H9 (cell line): Measurements from ENCODE around the gene PUS10. TPM values are rescaled to one million over a fixed set of nuclear protein-coding genes. Genes with fewer than 3 reads are reported as not detected.

Source experiments
- DNase-seq: peaks from one replicate; pipeline ENCODE4 v3.0.0-alpha.2; 2017
- H2AFZ ChIP-seq: one replicate; pipeline ENCODE4 v1.6.1; 2013; ENCODE audit warnings: mild to moderate bottlenecking, low read length, control low read depth, moderate library complexity
- H2AK5ac ChIP-seq: 2 replicates; pipeline ENCODE4 v1.6.1; 2013; ENCODE audit warnings: low read length, control low read depth, mixed read lengths; ENCODE audit not compliant: insufficient read length
- H2BK120ac ChIP-seq: one replicate; pipeline ENCODE4 v1.6.1; 2013; ENCODE audit warnings: low read depth, mild to moderate bottlenecking, low read length, control low read depth, inconsistent platforms; ENCODE audit not compliant: poor library complexity, severe bottlenecking
- H2BK12ac ChIP-seq: 2 replicates; pipeline ENCODE4 v1.6.1; 2013; ENCODE audit warnings: low read length, control low read depth, mixed read lengths, low read depth; ENCODE audit not compliant: insufficient read length
- H2BK15ac ChIP-seq: 2 replicates; pipeline ENCODE4 v1.6.1; 2013; ENCODE audit warnings: low read depth, low read length, control low read depth
- H2BK20ac ChIP-seq: one replicate; pipeline ENCODE4 v1.6.1; 2013; ENCODE audit warnings: low read depth, mild to moderate bottlenecking, low read length, control low read depth, inconsistent platforms; ENCODE audit not compliant: poor library complexity, severe bottlenecking
- H2BK5ac ChIP-seq: 2 replicates; pipeline ENCODE4 v1.6.1; 2013; ENCODE audit warnings: low read length, control low read depth, mixed read lengths; ENCODE audit not compliant: insufficient read length
- H3K14ac ChIP-seq: 2 replicates; pipeline ENCODE4 v1.6.1; 2013; ENCODE audit warnings: low read length, control low read depth; ENCODE audit not compliant: insufficient read depth
- H3K18ac ChIP-seq: 2 replicates; pipeline ENCODE4 v1.6.1; 2013; ENCODE audit warnings: low read depth, mild to moderate bottlenecking, mixed read lengths, low read length, control low read depth; ENCODE audit not compliant: insufficient read length
- H3K23ac ChIP-seq: 2 replicates; pipeline ENCODE4 v1.6.1; 2013; ENCODE audit warnings: low read length, control low read depth, mixed read lengths, low read depth; ENCODE audit not compliant: insufficient read length
- H3K23me2 ChIP-seq: 2 replicates; pipeline ENCODE4 v1.6.1; 2013; ENCODE audit warnings: low read depth, mild to moderate bottlenecking, mixed read lengths, low read length, control low read depth; ENCODE audit not compliant: insufficient read length, poor library complexity, severe bottlenecking
- H3K27ac ChIP-seq: 2 replicates; pipeline ENCODE4 v1.5.1; 2013; ENCODE audit warnings: low read length, control low read depth, mixed read lengths, low read depth; ENCODE audit not compliant: insufficient read length
- H3K27me3 ChIP-seq: 2 replicates; pipeline ENCODE4 v1.6.1; 2013; ENCODE audit warnings: low read length, control low read depth, inconsistent platforms; ENCODE audit not compliant: insufficient read depth
- H3K4ac ChIP-seq: 2 replicates; pipeline ENCODE4 v1.6.1; 2013; ENCODE audit warnings: low read depth, mild to moderate bottlenecking, control low read depth, inconsistent platforms, low read length, moderate library complexity
- H3K4me1 ChIP-seq: 2 replicates; pipeline ENCODE4 v1.6.1; 2013; ENCODE audit warnings: low read length, control low read depth, inconsistent platforms; ENCODE audit not compliant: insufficient read depth
- H3K4me2 ChIP-seq: 2 replicates; pipeline ENCODE4 v1.6.1; 2013; ENCODE audit warnings: low read length, control low read depth, mixed read lengths; ENCODE audit not compliant: insufficient read length, insufficient read depth
- H3K56ac ChIP-seq: 2 replicates; pipeline ENCODE4 v1.6.1; 2013; ENCODE audit warnings: low read depth, mild to moderate bottlenecking, mixed read lengths, low read length, control low read depth; ENCODE audit not compliant: insufficient read length
- H3K79me1 ChIP-seq: 2 replicates; pipeline ENCODE4 v1.6.1; 2013; ENCODE audit warnings: low read depth, mild to moderate bottlenecking, moderate library complexity, low read length, control low read depth, inconsistent platforms; ENCODE audit not compliant: insufficient read depth, poor library complexity, severe bottlenecking
- H3K79me2 ChIP-seq: 2 replicates; pipeline ENCODE4 v1.6.1; 2013; ENCODE audit warnings: low read length, control low read depth, inconsistent platforms; ENCODE audit not compliant: insufficient read depth
- H3K9ac ChIP-seq: 2 replicates; pipeline ENCODE4 v1.6.1; 2013; ENCODE audit warnings: low read length, control low read depth, mixed read lengths; ENCODE audit not compliant: insufficient read length; ENCODE audit errors: extremely low read depth
- H3K9me3 ChIP-seq: one replicate; pipeline ENCODE4 v1.6.1; 2013; ENCODE audit warnings: low read depth, low read length, inconsistent platforms; ENCODE audit not compliant: control insufficient read depth
- H3T11ph ChIP-seq: one replicate; pipeline ENCODE4 v1.6.1; 2013; ENCODE audit warnings: mild to moderate bottlenecking, low read length, control low read depth, inconsistent platforms
- H4K20me1 ChIP-seq: one replicate; pipeline ENCODE4 v1.6.1; 2013; ENCODE audit not compliant: control insufficient read depth, insufficient read length, insufficient read depth
- H4K5ac ChIP-seq: 2 replicates; pipeline ENCODE4 v1.6.1; 2013; ENCODE audit warnings: low read depth, mild to moderate bottlenecking, mixed read lengths, low read length, control low read depth; ENCODE audit not compliant: insufficient read length
- H4K8ac ChIP-seq: replicated peaks from 2 replicates; pipeline ENCODE4 v1.6.1; 2013; ENCODE audit warnings: low read length, control low read depth, mixed read lengths, low read depth; ENCODE audit not compliant: insufficient read length
- H4K91ac ChIP-seq: 2 replicates; pipeline ENCODE4 v1.6.1; 2013; ENCODE audit warnings: low read depth, mild to moderate bottlenecking, moderate library complexity, mixed read lengths, low read length, control low read depth; ENCODE audit not compliant: insufficient read length
- H3K27ac Mint-ChIP-seq, 3 experiments: 2 replicates in 2 of 3; 3 replicates in 1 of 3; pipeline ENCODE4 v1.8.0; 2020 to 2021; ENCODE audit warnings: mixed read lengths in 3 of 3, mild to moderate bottlenecking in 1 of 3, moderate library complexity in 1 of 3
- H3K27me3 Mint-ChIP-seq: 2 replicates; pipeline ENCODE4 v1.8.0; 2021; ENCODE audit warnings: low read depth, mild to moderate bottlenecking, moderate library complexity, mixed read lengths
- H3K36me3 Mint-ChIP-seq, 3 experiments: 2 replicates in 2 of 3; 3 replicates in 1 of 3; pipeline ENCODE4 v1.8.0; 2020 to 2021; ENCODE audit warnings: low read depth in 3 of 3, mixed read lengths in 3 of 3; ENCODE audit not compliant: insufficient read depth in 1 of 3
- H3K4me1 Mint-ChIP-seq, 2 experiments: 2 replicates each; pipeline ENCODE4 v1.8.0; 2020; ENCODE audit warnings: mixed read lengths in 2 of 2
- H3K4me3 Mint-ChIP-seq, 2 experiments: 2 replicates in 1 of 2; 3 replicates in 1 of 2; pipeline ENCODE4 v1.8.0; 2020 to 2021; ENCODE audit warnings: mild to moderate bottlenecking in 2 of 2, mixed read lengths in 2 of 2, moderate library complexity in 1 of 2
- H3K9me3 Mint-ChIP-seq, 2 experiments: 2 replicates in 1 of 2; 3 replicates in 1 of 2; pipeline ENCODE4 v1.8.0; 2020; ENCODE audit warnings: mild to moderate bottlenecking in 2 of 2, mixed read lengths in 2 of 2, moderate library complexity in 1 of 2
- WGBS: extraction: QIAGEN DNeasy Blood & Tissue Kit; methylation state at CpG from one replicate; pipeline ENCODE4 v1.1.7; 2013; ENCODE audit warnings: missing lambda C conversion rate, low lambda C conversion rate, mixed read lengths; ENCODE audit not compliant: insufficient read length; ENCODE audit errors: extremely low coverage; 5-methylcytosine and 5-hydroxymethylcytosine counted together
- total RNA-seq: library from RNA; stranded (reverse); gene quantifications from 2 replicates; pipeline ENCODE4 v1.2.1, GENCODE V29; 2021
- TF ChIP-seq, protein P1 (sequence below): fragments of 200-600 bp; sonication (generic); conservative IDR thresholded peaks from 3 replicates; pipeline ENCODE4 v1.8.0; 2021; ENCODE audit warnings: antibody characterized with exemption, mild to moderate bottlenecking

PUS10 gene
- total RNA-seq, 1 experiment from 2014 or later: 2.3 TPM

DNA sequence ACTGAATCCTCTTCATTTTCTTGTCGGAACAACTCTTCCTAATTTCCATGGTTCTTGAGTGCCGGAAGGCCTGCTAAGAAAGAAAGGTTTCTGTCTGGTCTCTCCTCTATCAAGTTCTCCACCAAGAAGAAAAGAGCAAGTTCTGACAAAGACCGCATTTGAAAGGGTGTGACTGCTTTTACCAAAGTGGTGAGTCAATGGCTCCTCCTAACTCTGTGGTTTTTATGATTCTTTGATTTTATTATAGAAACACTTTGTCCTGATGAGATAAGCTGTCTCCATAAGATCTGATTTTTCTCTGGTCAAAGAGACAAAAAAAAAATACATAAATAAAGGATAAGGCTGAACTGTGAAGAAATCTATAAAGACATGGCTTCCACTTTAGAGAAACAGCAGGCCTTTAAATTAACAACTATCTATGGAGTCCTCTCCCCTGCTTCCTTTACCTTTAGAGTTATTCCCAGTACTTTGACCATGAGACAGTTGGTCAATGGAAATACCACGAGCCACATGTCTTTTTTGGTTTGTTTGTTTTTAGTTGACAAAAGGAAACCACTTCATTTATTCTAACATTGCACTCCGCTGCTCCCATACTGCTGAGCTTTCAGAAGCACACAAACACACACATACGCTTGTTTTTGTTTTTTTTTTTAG lies 69.0 kb downstream of the PUS10 start:
- DNase-seq: no peak
- Histone ChIP-seq H3K23me2 (no peaks in the 10 kb centered on the region), H3K27ac (no peak overlapping the region), H4K5ac (no peak overlapping the region), H2BK5ac (no peak overlapping the region), H3K14ac (no peak overlapping the region), H4K20me1 (no peaks in the 10 kb centered on the region), H3K4ac (no peak overlapping the region), H3K4me1 (no peaks in the 10 kb centered on the region), H3K4me2 (no peak overlapping the region), H2BK15ac (no peak overlapping the region), H2AFZ (no peak overlapping the region), H2BK20ac (no peak overlapping the region), H4K8ac (no peak overlapping the region), H3K27me3 (no peaks in the 10 kb centered on the region), H2BK120ac (no peak overlapping the region), H3K18ac (no peak overlapping the region), H4K91ac (no peak overlapping the region), H2AK5ac (no peak overlapping the region), H3K23ac (no peak overlapping the region), H3K9me3 (no peaks in the 10 kb centered on the region), H3K9ac (no peak overlapping the region), H3T11ph (no peak overlapping the region), H3K56ac (no peak overlapping the region), H3K79me1 (no peaks in the 10 kb centered on the region), H2BK12ac (no peak overlapping the region), H3K79me2 (no peaks in the 10 kb centered on the region)
- Mint-ChIP-seq H3K27ac (no peak overlapping the region), H3K9me3 (peaks cover 11 to 15% of the 10 kb centered on the region in 2 experiments; a peak in 4 of 5 replicates), H3K36me3 (peaks cover 5 to 15% (median 10%) of the 10 kb centered on the region in 3 experiments; a peak in 6 of 7 replicates), H3K4me1 (no peaks in the 10 kb centered on the region), H3K27me3 (no peaks in the 10 kb centered on the region), H3K4me3 (no peak overlapping the region)
- TF ChIP-seq, protein P1, sequence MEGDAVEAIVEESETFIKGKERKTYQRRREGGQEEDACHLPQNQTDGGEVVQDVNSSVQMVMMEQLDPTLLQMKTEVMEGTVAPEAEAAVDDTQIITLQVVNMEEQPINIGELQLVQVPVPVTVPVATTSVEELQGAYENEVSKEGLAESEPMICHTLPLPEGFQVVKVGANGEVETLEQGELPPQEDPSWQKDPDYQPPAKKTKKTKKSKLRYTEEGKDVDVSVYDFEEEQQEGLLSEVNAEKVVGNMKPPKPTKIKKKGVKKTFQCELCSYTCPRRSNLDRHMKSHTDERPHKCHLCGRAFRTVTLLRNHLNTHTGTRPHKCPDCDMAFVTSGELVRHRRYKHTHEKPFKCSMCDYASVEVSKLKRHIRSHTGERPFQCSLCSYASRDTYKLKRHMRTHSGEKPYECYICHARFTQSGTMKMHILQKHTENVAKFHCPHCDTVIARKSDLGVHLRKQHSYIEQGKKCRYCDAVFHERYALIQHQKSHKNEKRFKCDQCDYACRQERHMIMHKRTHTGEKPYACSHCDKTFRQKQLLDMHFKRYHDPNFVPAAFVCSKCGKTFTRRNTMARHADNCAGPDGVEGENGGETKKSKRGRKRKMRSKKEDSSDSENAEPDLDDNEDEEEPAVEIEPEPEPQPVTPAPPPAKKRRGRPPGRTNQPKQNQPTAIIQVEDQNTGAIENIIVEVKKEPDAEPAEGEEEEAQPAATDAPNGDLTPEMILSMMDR: no peak
- no CpG with 5 or more reads among the region's 6 CpGs for WGBS
